Epithelial cell of prostate (primary cell): ENCODE data around the gene EHBP1.

Source experiments
- DNase-seq: peaks from one replicate; pipeline ENCODE4 v3.0.0-alpha.2; 2011; ENCODE audit warnings: low read depth, low spot score
- H3K27ac ChIP-seq: fragments of 450-650 bp; 2 replicates; pipeline ENCODE4 v1.5.1; 2017; ENCODE audit warnings: mild to moderate bottlenecking

The EHBP1 gene

GRCh38 chr2:63038034-63038433, 332.5 kb downstream of the EHBP1 start:
- H3K27ac ChIP-seq = no peak overlapping the region
- DNase-seq = no peak

DNA sequence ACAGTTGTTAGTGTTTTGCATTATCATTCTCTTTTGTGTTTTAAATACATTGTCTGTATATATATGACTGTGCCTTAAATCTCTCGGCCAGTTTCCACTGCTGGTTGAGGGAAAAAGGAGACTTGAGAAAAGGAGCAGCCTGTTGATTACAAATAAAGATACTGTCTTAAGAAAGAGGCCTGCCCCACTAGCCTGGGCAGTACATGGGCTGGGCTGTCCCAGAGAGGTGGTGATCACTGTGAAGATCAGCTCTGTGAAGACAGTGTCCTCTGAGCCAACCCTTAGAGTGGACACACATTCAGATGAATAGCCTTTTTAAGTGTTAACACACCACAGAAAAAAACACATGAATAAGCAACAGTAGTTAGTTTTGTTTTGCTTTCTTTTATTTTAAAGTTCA, 335.1 kb downstream of the EHBP1 start:
- H3K27ac ChIP-seq = no peak overlapping the region
- no peak for DNase-seq

GRCh38 chr2:63041592-63041991, 336.1 kb downstream of the EHBP1 start:
- H3K27ac ChIP-seq = no peak overlapping the region

DNA sequence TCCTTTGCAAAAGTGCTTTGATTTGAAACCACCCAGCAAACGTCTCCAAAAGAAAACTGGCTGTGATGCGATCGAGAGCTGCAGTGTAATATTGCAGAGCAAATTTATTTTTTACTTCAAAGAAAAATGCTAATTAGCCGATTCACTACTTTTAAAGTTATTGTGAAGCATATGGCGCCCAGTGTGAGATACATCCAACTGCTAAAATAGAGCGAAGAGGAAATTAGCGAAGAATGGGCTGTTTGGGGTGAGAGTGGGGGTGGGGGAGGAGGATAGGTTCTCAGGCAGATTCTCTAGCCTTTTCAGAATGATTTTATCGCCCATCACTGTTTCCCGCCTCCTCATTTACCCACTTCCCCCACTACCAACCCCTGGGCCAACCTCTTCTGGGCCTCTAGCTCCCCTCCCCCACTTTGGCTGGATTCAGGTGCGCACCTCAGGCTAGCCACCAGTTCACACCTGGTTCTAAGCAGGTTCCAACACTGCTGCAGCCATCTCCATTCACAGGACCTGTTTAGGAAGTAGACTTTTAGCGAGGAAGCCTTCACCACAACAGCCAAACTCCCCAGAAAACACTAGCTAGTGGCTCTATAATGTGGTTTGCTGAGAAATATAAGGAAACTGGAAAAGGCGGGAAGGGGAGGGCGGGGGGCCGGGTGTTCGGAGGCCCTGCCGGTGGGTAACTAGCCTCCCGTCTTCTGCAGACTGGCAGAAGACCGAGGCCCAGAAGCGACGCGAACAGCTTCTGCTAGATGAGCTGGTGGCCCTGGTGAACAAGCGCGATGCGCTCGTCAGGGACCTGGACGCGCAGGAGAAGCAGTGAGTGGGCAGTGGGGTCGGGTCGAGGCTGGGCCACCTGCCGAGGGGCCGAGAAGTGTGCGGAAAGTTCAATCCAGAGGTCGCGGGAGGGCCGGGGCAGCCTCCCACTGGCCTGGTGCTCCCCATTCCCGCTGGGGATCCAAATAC, 339.1 kb downstream of the EHBP1 start:
- H3K27ac ChIP-seq = no peak overlapping the region
- DNase-seq = no peak

More at GRCh38 chr2:63041592-63041991, 336.1 kb downstream of the EHBP1 start:
- DNase-seq = no peak

DNA sequence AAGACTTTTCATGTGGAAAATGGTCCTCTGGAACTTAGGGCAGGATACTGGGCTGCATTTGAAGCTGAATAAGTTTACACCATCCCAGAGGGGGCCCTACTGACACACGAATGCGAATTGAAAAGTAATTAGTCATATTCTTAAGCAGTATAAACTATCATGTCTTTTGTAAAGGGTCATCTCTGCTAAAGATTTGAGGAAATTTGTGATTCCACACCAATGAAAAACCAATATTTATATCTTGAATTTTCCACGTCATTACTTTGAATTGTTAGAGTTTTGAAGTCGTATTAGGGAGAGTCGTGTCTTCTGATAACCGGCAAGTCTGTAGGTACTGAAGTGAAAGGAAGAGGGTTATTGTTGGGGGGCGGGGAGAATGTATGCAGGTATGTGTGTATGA, 341.0 kb downstream of the EHBP1 start:
- peak overlapping the region; percentile 62 for H3K27ac ChIP-seq
- no peak for DNase-seq

- peak overlapping the region; percentile 62 for H3K27ac ChIP-seq
- no peak for DNase-seq
Measured at GRCh38 chr2:63046961-63047320, 341.4 kb downstream of the EHBP1 start.

DNA sequence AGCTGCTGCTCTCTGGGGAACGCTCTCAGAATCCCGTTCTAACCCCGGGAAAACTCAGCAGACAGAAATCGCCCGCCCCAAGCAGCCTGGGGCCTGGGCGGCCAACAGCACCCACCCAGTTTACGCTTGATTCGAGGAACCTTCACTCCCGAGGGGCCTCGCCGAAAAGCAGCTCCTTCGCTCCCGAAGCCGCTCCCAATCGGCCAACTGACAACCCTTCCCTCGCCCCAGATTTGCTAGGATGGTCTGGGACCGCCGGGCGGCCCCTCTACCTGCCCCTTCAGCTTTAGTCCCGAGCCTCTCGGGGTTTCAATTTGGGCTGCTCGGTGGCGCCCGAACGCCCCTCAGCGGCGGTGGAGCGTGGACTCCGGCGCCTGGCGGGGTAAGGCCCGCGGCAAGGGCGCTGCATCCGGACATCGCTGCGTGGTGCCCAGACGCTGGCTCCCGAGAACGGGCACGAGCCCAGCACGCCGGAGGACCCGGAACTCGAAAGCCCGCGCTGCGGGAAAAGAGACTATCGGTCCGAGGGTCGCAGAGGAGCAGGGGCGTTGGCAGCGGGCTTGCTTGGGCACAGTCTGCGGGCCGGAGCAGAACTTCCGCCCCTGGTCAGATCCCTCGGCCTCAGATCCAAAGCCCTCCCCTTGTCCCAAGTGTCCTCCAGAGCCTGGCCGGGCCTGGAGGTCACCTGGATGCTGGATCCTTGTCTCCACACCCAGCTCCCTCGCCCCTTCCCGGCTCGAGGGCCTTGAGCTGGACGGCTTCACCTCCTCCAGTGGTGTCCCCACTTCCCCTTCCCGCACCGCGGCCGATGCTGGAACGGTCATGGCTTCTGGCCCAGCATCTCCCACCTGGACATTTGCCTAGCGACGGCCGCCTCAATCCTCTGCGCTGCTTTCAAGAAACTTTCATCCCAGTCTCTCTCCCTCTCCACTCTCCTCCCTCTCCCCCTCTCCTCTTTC, 342.1 kb downstream of the EHBP1 start:
- peak overlapping the region; percentile 62 for H3K27ac ChIP-seq
- DNase-seq = no peak

DNA sequence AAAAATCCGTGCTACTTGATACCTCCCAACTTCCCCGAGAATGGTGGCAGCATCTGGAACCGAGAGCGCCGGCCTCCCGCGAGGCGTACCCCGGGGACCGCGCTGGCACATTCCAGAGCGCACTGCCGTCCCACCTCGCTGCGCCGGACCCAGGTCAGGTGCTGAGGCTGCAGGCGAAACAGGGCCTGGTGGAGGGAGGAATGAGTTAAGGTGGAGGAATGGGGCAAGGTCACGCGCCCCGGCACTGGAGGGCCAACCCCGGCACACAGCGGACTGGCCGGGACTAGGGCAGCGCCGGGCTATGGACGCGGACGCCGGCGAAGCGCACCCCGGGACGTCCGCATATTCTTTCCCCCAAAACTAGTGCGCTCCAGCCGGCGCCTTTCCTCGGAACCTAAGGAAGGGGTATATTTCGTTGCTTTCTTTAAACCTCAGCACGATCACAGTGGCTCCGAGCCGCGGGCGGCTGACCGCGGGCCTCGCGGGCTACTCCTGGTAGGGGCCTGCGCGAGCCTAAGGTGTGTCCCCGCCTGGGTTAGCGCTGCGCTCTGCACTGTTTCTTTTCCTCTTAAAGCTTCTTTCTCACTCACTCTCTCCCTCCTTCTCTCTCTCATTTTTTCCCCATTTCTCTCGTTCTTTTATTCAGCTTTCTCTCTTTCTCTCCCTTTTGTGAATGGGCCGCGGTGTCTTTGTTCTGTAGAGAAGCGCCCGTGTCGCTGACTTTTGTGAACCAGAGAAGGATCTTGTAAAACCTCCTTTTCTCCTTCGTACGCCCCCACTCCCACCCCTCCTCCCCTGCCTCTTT, 343.1 kb downstream of the EHBP1 start:
- DNase-seq = no peak
- H3K27ac ChIP-seq = peak overlapping the region; percentile 62

DNA sequence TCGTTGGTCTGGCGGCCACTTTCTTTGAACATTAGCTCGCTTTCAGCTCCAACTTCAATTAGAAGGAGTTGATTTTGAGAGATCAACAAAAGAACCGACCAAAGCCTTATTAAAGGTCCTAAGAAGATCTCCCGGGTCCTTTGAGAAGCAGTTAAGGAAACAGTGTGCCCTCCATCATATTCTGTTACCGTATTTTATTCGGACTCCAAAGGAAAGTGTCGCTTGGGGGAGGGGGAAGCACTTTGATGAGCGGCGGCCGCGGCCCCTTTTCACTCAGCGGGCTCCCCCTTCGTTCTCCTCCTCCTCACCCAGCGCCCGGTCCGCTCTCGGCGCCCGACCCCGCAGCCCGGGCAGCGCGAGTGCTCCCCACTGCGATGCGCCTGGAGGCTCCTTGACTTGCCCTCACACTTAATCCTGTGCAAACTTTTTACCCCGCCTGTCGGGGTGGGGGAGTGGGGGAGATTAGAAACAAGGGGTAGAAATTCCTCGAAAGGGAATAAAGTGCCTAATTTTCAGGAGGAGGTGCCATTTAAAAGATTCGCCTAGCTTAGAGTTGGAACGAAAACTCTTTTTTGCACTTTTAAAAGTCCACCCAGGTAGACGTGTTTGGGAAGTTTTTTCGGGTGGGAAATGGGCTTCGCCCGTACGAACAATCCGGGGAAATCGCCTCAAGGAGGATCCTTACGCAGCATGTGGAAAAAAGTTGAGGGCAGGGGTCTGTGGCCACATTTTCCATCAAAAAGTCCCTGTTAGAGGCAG, 343.9 kb downstream of the EHBP1 start:
- peak overlapping the region; percentile 62 for H3K27ac ChIP-seq
- no peak for DNase-seq

DNA sequence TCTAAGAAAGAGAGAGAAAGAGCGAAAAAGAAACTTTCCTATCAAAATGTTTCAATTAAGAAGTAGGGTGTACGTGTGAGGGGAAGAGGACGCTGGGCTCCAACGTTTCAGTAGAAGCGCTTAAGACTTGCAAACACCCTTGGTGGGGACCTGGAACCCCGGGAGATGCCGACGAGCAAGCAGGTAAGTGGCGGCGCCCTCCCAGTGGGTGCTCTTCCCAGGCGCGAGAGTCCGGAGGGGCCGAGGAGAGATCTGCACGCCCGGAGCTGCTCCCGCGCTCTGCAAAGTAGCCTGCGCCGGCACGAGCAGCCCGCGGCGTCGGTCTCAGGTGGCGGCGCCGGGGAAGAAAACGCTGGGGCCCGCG, 344.4 kb downstream of the EHBP1 start:
- peak overlapping the region; percentile 62 for H3K27ac ChIP-seq
- no peak for DNase-seq

- DNase-seq = peak; percentile 36
- peak within 1 kb of the TSS; percentile 62 for H3K27ac ChIP-seq
Measured at GRCh38 chr2:63050334-63051041, 345.0 kb downstream of the EHBP1 start, which contains the start of gene OTX1. TSS of gene OTX1 (plus strand) at chr2:63050830. CDS start at chr2:63052991, 2,161 bp downstream.

GRCh38 chr2:63051042-63051794, 345.7 kb downstream of the EHBP1 start:
- no peak for DNase-seq
- H3K27ac ChIP-seq = no peak overlapping the region

- H3K27ac ChIP-seq = no peak overlapping the region
- no peak for DNase-seq
Measured at GRCh38 chr2:63051795-63052333, 346.4 kb downstream of the EHBP1 start.

- no peak overlapping the region for H3K27ac ChIP-seq
Measured at GRCh38 chr2:63052411-63053080, 347.0 kb downstream of the EHBP1 start.

DNA sequence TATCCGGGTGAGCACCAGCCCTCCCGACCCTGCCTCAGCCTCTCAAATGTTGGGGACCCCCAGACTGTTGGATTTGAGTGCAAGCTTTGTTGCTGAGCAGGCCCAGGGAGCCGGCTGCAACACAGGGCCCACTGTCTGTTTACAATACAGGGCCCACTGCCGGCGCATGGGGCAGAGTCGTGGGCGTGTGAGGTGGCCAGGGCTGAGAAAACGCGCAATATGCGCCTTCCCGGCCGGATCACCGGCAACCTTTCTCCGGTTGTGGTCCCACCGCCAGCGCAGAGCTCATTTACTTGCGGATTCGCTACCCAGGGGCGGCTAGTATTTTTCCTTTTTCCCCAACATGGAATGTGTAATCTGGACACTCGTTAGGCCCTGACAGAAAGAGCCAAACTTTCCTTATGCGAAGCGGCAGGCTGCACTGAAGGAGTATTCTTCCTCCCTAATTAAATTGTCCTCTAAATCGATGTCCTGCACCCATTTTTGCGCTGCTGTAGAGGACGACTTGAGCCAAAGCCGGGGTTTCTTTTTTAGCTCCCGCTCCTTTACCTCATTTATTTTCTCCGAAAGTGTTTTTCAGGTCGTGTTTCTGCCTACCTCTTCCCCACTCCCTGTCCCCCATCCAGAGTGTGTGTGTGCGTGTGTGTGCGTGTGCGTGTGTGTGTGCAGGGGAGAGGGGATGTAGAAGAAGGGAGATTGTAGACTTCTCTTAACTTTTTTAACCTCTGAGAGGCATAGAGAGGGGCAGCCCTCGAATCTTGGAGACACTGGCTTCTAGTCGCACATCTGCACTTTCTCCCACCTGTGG, 347.8 kb downstream of the EHBP1 start:
- H3K27ac ChIP-seq = no peak overlapping the region
- DNase-seq = no peak

More at GRCh38 chr2:63052411-63053080, 347.0 kb downstream of the EHBP1 start:
- no peak for DNase-seq

DNA sequence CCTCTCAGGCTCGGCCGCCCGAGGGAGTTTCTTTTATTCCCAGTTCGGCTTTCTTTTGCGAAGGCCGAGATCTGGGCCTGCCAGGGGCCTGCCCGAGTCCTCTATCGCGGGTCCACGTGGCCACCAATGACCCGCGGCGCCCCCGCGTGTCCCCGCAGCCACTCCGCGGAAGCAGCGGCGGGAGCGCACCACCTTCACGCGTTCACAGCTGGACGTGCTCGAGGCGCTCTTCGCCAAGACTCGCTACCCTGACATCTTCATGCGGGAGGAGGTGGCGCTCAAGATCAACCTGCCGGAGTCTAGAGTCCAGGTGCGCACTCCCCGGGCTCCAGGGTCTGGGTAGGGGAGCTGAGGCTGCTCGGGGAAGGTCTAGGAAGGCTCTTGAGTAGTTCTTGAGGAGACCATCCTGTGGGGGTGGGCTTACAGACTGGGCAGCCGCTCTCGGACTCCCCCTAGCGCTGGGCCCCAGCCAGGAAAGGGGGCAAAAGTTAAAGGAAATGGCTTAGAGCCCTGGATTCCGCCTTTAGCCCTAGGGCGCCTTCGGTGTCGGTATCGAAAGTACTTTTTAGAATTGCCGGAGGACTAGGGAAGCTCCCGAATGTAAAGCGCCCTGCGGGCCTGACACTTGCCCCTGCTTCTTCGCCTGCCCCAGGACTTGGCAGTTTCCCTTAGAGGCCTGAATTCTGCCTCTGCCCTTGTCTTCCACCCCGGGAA, 348.5 kb downstream of the EHBP1 start:
- no peak overlapping the region for H3K27ac ChIP-seq
- DNase-seq = no peak
